Renal pelvis (tissue), 4 donors: ENCODE measurements around the gene PPM1E. TPM values are rescaled to one million over a fixed set of nuclear protein-coding genes. Genes with fewer than 3 reads are reported as not detected.
"Not testable (repeated sequence)": the region's sequence is repeated elsewhere in the genome, so short reads cannot be mapped to it uniquely, and the experiment has no call there.

Source experiments
- DNase-seq: peaks from one replicate; pipeline ENCODE4 v3.0.0-alpha.2; 2013
- polyA plus RNA-seq, 3 donors: library from polyadenylated mRNA; unstranded; fragments of 120-200 nt; gene quantifications; one replicate each; pipeline ENCODE4 v1.2.1, GENCODE V29; 2013; ENCODE audit not compliant: insufficient read length in 3 of 3

Gene PPM1E
- polyA plus RNA-seq, 3 donors = 3.0 to 4.3 (median 4.2) TPM

DNA sequence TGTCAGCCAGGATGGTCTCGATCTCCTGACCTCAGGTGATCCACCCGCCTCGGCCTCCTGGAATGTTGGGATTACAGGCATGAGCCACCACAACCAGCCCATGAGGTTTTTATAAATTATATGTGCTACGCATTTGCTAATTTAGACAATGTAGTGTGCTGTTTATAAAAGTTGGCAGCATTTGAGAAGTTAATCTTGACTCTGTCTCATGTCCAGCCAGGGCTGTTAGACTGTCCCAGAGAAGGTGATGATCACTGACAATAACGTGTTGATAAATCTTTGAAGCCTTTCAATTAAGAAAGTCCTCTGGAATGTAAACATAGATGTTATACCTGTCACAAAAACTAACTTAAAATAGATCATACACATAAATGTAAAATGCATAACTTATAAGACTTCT lies 82.0 kb downstream of the PPM1E start:
- no peak for DNase-seq

DNA sequence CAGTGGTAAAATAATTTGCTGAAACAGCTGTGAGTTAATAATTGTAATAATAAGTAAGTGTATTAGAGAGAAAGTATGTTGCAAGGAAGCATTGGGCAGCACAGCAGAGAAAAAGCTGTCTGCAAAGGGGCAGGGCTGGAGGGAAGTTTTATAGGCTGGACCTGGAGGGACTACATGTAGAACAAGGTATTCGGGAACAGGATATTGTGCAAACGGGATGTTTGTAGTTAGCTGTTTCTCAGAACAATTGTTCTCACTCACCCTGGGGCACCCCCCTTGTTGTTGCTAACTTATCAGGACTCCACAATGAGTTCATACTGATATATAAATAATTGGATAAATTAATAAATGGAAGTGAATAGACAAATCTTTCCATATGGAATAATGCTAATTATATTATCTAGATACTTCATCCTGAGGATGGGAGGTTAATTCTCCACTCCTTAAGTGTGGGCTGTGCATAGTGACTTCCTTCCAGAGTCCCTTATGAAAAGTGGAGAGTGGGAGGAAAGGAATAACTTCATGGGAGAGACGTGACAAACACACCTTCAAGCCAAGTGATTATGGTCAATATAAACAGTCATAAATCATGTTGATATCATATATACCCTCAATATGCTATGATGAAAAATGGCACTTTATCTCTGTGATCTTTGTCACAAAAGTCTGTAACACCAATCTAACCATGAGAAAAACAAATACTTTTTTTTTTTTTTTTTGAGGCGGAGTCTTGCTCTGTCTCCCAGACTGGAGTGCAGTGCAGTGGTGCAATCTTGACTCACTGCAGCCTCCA lies 85.4 kb downstream of the PPM1E start:
- DNase-seq = no peak

DNA sequence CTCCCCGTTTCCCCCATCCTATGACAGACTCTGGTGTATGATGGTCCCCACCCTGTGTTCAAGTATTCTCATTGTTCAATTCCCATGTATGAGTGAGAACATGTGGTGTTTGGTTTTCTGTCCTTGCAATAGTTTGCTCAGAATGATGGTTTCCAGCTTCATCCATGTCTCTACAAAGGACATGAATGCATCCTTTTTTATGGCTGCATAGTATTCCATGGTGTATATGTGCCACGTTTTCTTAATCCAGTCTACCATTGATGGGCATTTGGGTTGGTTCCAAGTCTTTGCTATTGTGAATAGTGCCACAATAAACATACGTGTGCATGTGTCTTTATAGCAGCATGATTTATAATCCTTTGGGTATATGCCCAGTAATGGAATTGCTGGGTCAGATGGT lies 90.8 kb downstream of the PPM1E start:
- DNase-seq = not testable (repeated sequence)

DNA sequence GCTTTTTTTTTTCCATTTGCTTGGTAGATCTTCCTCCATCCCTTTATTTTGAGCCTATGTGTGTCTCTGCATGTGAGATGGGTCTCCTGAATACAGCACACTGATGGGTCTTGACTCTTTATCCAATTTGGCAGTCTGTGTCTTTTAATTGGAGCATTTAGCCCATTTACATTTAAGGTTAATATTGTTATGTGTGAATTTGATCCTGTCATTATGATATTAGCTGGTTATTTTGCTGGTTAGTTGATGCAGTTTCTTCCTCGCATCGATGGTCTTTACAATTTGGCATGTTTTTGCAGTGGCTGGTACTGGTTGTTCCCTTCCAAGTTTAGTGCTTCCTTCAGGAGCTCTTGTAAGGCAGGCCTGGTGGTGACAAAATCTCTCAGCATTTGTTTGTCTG lies 94.5 kb downstream of the PPM1E start:
- not testable (repeated sequence) for DNase-seq

DNA sequence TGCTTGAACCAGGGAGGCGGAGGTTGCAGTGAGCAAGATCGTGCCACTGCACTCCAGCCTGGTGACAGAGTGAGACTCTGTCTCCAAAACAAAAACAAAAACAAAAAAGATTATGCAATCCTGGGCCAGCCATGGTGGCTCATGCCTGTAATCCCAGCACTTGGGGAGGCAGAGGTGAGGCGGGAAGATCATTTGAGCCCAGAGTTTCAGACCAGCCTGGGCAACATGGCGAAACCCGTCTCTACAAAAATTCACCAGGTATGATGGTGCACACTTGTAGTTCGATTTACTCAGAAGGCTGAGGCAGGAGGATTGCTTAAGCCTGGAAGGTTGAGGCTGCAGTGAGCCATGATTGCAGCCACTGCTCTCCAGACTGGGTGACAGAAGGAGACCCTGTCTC lies 109.6 kb downstream of the PPM1E start:
- DNase-seq = no peak

DNA sequence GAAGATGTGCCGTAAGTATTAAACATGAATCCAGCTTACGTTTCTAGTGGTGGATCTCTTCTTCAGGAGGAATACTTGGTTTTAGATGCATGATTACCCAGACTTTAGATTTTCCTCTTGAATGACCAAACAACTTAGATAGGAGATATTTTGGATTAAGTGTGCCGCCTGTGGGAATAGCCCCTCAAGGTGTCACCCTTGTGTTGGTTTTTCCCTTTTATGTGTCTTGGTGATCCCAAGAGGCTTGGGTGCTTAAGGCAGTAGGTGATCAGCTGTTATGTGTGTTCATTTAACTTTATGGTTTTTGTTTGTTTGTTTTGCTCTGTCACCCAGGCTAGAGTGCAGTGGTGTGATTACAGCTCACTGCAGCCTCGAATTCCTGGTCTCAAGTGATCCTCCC lies 115.1 kb downstream of the PPM1E start:
- no peak for DNase-seq

DNA sequence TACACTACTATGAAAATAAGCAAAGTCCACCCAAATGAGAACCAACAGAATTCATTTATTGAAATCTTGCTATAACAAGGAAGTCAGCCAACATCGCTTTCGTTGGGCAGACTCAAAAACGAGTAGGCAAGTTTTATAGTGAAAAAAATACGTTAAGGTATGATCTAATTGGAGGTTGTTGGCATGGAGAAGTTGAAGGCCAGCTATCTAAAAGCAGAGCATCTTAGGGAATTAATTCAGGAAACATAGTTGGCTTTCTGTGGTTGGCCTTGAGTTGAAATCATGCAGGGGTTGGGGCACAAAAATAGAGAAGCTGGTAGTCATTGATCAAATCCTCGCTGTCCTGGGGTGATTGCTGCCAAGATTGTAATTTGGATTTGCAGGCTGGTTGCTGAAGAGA lies 118.3 kb downstream of the PPM1E start:
- no peak for DNase-seq

DNA sequence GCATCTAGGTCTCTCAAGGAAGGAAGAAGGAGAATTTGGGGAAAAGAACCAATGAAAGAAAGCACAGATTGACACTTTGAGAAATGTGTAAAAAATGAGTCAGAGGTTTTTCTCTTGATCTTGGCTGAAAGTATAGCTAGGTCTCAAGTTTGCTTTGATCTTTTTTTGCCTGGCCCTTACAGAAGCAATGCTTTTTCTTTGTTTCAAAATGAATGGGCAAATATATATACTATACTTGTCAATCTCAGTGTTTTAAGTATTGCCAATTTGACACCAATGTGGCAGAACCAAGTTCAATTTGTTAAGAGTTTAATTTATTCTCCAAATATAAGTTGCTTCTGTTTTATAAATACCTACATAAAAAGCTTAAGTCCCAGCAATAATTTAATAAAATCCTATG lies 119.6 kb downstream of the PPM1E start:
- no peak for DNase-seq

DNA sequence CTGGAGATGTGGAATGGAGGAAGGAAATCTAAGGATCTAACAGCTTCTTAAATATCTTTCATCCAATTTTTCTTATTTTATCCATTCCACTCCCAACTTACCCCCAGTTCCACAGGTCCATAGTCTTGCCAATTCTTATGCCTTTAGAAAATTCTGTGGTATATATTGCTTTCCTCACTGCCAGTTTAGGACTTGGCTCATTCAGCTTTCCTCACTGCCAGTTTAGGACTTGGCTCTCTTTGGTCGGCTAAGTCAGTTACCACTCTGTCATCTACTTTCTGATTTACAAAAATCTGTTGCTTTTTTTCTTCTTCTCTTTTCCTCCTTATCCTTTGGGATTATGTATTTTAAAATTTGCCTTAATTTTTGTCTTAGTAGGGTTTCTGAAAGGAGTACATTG lies 128.5 kb downstream of the PPM1E start:
- DNase-seq = no peak

DNA sequence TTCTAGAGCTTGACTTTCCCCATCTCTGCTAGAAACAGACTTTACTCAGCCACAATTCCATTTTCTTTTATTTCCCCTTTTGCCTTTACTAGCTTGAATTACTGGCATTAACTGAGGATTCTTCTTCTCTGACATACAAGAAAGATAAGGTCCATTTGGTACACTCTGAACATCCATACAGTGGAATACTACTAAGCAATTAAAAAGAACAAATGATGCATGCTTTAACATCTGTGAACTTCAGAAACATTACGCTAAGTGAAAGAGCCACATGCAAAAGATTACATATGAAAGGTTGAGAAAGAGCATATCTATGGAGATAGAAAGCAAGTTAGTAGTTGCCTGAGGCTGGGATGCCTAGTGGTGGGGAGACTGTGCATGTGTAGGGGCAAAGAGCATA lies 130.9 kb downstream of the PPM1E start:
- no peak for DNase-seq

DNA sequence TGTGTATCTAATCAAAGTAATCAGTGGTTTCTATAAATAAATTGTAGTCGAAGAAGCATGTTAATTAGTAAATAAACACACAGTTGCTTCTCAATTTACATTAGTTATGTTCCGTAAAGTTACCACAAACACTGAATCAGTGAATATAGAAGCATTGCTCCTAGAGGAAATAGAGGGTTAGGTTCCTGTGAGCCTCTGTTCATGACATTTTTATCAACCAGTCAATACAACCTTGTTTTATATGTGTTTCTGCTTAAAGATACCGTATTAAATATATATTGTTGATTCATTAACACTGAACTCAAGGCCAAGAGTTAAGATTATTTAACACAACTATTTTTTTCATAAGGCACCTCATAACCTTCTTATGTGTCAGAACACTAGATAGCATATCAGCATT lies 134.3 kb downstream of the PPM1E start:
- DNase-seq = no peak

DNA sequence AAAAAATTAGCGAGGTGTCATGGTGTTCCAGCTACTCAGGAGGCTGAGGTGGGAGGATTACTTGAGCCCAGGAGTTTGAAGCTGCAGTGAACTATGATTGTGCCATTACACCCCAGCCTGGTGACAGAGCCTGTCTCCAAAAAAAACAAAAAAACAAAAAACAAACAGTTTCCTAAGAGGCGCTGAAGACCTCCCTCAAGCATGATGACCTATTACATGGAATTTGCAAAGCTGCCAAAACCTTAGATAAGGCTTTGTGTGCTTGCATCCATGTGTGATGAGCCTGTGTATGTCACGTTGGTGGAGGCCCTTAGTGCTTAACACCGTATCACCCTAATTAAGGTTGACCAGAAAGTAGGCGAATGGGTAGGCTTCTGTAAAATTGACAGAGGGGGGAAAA lies 143.5 kb downstream of the PPM1E start:
- DNase-seq = no peak

DNA sequence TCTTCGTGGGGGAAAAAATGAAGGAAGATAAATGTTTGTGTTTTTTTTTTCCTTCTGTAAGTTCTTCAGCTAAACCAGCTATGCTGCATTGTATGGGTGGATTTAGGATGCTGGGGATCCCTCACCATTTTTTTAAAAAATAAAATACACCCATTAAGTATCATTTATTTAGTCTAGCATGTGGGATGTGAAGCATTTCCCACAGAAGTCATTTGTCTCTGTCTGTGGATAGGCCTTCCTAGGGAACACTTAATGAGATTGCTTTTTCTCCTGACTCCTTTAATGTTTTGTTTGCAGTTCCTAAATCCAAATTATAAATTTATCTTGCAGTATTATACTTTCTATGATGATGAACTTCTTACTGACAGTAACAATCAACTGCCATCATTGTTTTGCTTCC lies 146.7 kb downstream of the PPM1E start:
- no peak for DNase-seq

DNA sequence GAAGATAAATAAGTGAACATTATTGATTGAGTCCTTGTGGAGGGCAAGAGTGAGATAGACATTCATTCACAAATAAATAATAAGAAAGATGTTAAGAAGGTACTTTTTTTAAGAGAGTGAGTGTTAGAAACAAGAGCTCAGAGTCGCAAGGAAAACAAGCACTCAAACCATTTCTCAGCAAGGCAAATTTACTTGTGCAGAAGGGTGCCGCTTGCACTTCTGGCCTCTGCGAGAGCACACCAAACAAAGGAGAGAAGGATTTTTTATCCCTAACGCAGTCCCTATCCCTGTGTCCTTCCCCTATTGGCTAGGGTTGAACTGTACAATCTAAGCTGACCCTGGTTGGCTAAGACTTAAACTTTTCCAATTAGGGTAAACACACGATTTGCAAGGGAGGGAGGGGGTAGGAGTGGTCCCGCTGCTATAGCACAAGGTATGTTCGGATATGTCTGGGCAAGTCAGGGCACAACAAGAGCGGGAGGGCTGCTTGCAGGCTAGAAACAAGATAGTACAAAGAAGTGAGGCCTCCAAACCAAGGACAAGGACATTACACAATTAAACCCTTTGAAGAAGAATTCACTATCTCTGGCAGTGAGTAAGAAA lies 156.2 kb downstream of the PPM1E start:
- DNase-seq = no peak

DNA sequence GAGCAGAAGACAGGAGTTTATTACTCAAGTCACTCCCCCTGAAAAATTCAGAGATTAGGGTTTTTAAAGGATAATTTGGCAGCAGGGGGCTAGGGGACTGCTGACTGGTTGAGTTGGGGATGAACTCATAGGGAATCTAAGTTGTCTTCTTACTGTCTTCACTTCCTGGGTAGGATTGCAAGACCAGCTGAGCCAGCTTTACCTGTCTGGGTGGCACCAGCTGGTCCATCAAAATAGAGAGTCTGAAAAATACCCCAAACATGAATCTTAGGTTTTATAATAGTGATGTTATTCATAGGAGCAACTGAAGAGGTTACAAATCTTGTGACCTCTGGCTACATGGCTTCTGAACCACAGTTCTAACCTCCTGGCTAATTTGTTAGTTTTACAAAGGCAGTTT lies 157.9 kb downstream of the PPM1E start:
- no peak for DNase-seq

DNA sequence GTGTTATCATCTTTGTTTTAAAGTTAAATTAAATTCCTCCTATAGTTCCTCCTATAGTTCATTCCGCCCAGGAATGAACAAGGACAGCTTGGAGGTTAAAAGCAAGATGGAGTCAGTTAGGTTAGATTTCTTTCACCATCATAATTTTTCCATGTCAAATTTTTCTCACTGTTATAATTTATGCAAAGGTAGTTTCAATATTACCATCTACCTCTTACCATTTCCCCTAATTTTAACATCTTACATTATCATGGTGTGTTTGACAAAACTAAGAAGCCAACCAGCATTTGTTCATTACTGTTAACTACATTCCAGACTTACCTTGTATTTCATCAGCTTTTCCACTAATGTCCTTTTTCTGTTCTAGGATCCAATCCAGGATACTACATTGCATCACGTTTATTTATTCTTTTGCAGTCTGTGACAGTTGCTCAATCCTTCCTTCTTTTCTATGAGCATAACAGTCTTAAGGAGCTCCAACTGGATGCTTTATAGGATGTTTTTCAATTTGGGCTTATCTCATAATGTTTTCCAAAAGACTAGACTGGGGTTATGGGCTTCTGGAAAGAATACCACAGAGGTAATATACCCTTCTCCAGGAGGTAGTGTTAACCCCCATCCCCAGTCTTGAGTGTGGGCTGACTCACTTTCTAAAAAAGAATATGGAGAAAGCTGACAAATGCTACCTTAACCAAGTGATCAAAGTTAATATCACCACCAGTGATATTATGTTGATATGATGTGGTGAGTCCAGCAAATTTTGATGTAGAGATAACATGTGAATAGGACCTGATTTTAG lies 158.5 kb downstream of the PPM1E start:
- no peak for DNase-seq

DNA sequence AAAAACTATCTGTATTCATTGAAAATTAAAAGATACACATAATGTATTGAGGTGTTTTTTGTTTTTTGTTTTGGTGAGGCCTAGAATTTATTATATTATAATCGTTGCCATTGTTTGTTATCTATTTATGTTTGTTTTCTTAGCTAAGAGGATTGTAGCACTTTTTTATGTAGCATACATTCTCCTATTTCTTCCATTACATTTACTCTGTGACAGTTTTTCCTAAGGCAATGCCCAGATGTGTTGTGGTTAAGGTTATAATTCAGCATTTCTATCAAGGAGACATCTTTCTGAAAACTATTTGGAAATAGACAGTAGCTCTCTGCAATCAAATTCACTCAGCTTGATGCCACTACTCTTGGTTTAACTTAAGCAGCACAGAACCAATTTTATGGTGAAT lies 161.6 kb downstream of the PPM1E start:
- DNase-seq = no peak

DNA sequence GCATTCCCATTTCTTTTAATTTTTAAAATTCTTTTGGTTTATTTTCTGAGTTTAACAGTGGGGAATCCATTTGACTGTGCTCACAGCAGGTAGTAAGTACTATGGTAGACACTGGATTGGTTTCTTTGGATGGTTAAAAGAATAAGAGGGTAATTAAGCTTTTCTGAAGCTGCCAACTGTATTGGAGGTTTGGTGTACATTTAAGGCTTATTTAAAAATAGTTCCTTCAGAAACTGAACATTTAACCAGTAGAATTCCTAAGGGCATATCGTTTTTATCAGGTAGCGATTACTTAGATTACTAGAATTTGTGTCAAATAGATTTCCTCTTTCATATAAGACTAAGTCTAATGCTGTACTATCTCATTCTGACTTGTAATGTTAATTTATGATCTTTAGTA lies 162.4 kb downstream of the PPM1E start:
- DNase-seq = no peak

DNA sequence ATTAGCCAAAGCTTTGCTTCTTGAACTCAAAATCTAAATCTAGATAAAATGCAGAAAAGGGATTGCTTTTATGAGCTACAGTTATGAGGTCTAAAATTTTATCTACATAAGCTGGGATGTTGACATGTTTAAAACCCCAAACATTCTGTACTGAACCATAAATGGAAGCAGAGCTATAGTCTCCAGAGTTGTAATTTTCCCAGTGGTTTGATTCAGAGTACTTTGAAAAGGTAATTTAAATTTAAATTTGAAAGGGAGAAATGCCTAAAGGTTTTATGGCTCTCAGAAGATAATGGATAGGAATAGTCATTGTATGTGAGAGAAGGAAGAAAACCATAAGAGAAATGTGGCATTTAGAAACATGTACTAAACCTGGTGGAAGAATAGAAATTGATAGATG lies 163.2 kb downstream of the PPM1E start:
- DNase-seq = no peak

DNA sequence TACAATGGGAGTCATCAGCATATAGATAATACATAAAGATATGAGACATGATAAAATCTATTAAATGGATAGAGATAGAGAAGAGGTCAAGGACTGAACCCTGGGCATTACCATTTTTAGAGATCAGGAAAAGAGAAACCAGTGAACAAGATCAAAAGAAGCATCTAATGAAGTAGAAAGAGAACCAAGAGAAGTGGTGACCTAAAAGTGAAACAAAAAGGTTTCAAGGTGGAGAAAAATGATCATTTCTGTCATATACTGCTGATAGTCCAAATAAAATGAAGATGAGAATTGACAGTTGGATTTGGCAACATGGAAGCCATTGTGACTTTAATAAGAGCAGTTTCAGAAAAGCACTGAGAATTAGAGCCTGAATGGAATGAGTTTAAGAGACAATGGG lies 165.1 kb downstream of the PPM1E start:
- DNase-seq = no peak

DNA sequence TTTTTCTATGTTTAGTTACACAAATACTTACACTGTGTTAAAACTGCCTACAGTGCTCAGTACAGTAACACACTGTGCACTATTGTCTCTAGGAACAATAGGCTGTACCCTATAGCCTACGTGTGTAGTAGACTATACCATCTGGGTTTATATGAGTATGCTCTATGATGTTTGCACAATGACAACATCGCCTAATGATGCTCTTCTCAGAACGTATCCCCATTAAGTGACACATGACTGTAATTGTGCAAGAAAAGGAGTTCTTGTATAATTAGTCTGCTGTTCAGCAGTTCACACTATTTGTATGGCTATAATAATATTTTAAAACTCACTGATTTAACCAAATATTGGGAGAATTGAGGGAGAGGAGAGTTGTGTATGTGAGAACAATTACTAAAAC lies 177.3 kb downstream of the PPM1E start:
- no peak for DNase-seq

DNA sequence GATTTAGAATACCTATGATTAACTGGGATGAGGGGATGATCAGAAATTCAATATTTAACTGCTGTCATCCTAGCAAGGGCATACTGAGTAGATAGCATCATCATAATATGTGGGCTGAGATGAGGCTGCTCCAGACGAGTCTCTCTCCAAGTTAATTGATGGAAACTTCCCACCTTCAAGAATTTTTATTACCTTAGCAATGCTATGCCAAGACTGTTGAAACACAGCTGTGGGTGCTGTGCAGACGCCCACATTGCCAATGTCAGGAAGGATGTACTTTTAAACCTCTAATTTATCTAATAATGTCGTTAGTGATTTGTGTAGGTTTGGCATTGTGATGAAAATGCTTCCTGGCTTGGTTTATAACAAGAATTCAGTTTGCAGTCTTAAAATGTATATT lies 180.6 kb downstream of the PPM1E start:
- DNase-seq = no peak

DNA sequence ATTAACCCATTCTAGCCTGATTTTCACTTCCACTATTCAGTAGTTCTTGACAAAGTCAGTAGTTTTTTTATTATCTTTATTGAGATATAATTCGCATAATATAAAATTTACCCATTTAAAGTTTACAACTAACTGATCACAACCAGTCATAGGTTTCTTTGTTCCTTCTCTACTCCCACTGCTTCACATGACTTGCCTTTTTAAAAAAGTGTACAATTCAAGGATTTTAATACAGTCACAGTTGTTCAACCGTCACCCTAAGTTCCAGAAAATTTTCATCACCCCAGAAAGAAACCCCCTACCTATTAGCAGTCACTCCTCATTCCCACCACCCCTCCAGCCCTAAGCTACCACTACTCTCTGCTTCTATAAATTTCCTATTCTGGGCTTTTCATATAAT lies 188.5 kb downstream of the PPM1E start:
- no peak for DNase-seq
